Measurements from ENCODE around the gene HSPA14.

DNA sequence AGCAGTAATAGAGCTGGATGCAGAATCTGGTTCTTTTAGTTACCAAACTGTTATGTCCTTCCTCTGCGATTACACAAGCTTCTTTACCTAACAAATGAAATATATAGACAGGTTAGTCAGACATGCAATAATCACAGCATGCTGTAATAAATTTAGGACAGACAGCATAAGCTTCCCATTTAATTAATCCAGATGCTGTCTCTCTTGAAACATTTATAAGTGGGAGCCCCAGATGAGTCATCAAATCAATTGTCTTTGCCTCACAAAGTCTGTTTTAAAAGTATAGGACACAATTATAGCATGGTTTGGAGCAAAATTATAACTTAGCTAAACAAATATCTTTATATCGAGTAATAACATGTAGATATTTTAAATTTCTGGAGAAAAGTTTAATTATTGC, 1.9 kb upstream of the HSPA14 start:
- TF ChIP-seq, protein P1, sequence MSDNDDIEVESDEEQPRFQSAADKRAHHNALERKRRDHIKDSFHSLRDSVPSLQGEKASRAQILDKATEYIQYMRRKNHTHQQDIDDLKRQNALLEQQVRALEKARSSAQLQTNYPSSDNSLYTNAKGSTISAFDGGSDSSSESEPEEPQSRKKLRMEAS (IDR thresholded peaks at IDR 0.05; ENCODE audit: low read depth, low read length): no peak
- TF ChIP-seq, protein P2, sequence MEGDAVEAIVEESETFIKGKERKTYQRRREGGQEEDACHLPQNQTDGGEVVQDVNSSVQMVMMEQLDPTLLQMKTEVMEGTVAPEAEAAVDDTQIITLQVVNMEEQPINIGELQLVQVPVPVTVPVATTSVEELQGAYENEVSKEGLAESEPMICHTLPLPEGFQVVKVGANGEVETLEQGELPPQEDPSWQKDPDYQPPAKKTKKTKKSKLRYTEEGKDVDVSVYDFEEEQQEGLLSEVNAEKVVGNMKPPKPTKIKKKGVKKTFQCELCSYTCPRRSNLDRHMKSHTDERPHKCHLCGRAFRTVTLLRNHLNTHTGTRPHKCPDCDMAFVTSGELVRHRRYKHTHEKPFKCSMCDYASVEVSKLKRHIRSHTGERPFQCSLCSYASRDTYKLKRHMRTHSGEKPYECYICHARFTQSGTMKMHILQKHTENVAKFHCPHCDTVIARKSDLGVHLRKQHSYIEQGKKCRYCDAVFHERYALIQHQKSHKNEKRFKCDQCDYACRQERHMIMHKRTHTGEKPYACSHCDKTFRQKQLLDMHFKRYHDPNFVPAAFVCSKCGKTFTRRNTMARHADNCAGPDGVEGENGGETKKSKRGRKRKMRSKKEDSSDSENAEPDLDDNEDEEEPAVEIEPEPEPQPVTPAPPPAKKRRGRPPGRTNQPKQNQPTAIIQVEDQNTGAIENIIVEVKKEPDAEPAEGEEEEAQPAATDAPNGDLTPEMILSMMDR (IDR thresholded peaks at IDR 0.05; ENCODE audit: low read depth, low read length): no peak
- no peak for TF ChIP-seq POLR2A (IDR thresholded peaks at IDR 0.05; ENCODE audit: extremely low read depth, insufficient read length)
